ENCODE data around the gene WASHC3.

The WASHC3 gene

GRCh38 chr12:101981868-101982267, 79.9 kb downstream of the WASHC3 start:
- Histone ChIP-seq H3K36me3 (ENCODE audit: control insufficient read depth in 2 of 2, insufficient read depth in 2 of 2, low read length in 2 of 2) (no peaks in the 10 kb centered on the region), H3K4me3 (ENCODE audit: low read length in 2 of 2) (no peak overlapping the region), H3K27me3 (ENCODE audit: control insufficient read depth in 1 of 2, insufficient read depth in 2 of 2, low read length in 2 of 2) (no peaks in the 10 kb centered on the region), H3K9me3 (ENCODE audit: control insufficient read depth in 2 of 2, low read length in 2 of 2) (no peaks in the 10 kb centered on the region), H3K27ac (ENCODE audit: low read length) (no peak overlapping the region), H3K9ac (ENCODE audit: low read length in 2 of 2) (no peak overlapping the region), H3K4me1 (ENCODE audit: control insufficient read depth, insufficient read depth, low read length) (no peaks in the 10 kb centered on the region)

GRCh38 chr12:101968770-101969169, 93.0 kb downstream of the WASHC3 start:
- H3K27me3 ChIP-seq (ENCODE audit: control insufficient read depth in 1 of 2, insufficient read depth in 2 of 2, low read length in 2 of 2), result no peaks in the 10 kb centered on the region
- H3K27ac ChIP-seq (ENCODE audit: low read length), result no peak overlapping the region
- H3K4me1 ChIP-seq (ENCODE audit: control insufficient read depth, insufficient read depth, low read length), result no peaks in the 10 kb centered on the region
- no peak overlapping the region for H3K9ac ChIP-seq (ENCODE audit: low read length in 2 of 2)
- no peaks in the 10 kb centered on the region for H3K36me3 ChIP-seq (ENCODE audit: control insufficient read depth in 2 of 2, insufficient read depth in 2 of 2, low read length in 2 of 2)
- no peak overlapping the region for H3K4me3 ChIP-seq (ENCODE audit: low read length in 2 of 2)
- H3K9me3 ChIP-seq (ENCODE audit: control insufficient read depth in 2 of 2, low read length in 2 of 2), result no peaks in the 10 kb centered on the region

DNA sequence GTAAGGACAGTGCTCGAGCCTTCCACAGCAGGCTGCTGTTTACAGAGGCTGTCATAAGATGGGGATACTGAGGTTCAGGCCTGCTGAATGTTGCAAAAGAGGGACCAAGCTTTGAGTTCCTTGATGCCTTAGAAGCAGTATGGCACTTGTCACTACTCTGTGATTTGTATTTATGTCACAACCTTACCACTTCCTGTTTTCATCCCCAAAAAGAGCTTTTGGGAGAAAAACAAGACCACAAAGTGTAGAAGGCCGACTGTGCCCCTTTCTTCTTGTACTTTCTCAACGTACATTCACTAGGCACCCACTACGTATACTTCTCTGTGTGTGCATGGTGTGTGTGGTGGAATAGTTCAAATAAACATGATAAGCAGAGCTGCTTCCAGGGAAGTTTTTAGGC, 94.3 kb downstream of the WASHC3 start:
- H3K9ac ChIP-seq (ENCODE audit: low read length in 2 of 2), result no peak overlapping the region
- no peak overlapping the region for H3K27ac ChIP-seq (ENCODE audit: low read length)
- no peaks in the 10 kb centered on the region for H3K36me3 ChIP-seq (ENCODE audit: control insufficient read depth in 2 of 2, insufficient read depth in 2 of 2, low read length in 2 of 2)
- no peaks in the 10 kb centered on the region for H3K27me3 ChIP-seq (ENCODE audit: control insufficient read depth in 1 of 2, insufficient read depth in 2 of 2, low read length in 2 of 2)
- no peaks in the 10 kb centered on the region for H3K9me3 ChIP-seq (ENCODE audit: control insufficient read depth in 2 of 2, low read length in 2 of 2)
- H3K4me3 ChIP-seq (ENCODE audit: low read length in 2 of 2), result no peak overlapping the region
- no peaks in the 10 kb centered on the region for H3K4me1 ChIP-seq (ENCODE audit: control insufficient read depth, insufficient read depth, low read length)

DNA sequence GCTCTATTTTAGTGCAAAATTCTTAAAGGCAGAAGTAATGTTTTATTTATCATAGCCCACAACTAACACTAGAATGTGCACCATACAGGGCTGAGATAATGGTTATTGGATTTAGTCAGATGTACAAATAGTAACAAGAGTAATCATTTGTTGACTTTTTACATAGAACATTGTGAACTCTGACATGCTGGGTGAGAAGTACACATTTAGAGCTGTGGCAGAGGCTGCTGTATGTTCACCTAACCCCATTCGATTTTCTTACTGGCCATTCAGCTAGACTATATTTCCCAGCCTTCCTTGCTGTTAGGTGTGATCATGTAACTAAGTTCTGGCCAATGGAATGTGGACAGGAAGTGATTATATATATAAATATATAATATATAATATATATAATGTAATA, 95.3 kb downstream of the WASHC3 start:
- no peaks in the 10 kb centered on the region for H3K27me3 ChIP-seq (ENCODE audit: control insufficient read depth in 1 of 2, insufficient read depth in 2 of 2, low read length in 2 of 2)
- no peak overlapping the region for H3K27ac ChIP-seq (ENCODE audit: low read length)
- no peak overlapping the region for H3K9ac ChIP-seq (ENCODE audit: low read length in 2 of 2)
- no peaks in the 10 kb centered on the region for H3K36me3 ChIP-seq (ENCODE audit: control insufficient read depth in 2 of 2, insufficient read depth in 2 of 2, low read length in 2 of 2)
- H3K4me1 ChIP-seq (ENCODE audit: control insufficient read depth, insufficient read depth, low read length), result no peaks in the 10 kb centered on the region
- no peak overlapping the region for H3K4me3 ChIP-seq (ENCODE audit: low read length in 2 of 2)
- H3K9me3 ChIP-seq (ENCODE audit: control insufficient read depth in 2 of 2, low read length in 2 of 2), result no peaks in the 10 kb centered on the region

DNA sequence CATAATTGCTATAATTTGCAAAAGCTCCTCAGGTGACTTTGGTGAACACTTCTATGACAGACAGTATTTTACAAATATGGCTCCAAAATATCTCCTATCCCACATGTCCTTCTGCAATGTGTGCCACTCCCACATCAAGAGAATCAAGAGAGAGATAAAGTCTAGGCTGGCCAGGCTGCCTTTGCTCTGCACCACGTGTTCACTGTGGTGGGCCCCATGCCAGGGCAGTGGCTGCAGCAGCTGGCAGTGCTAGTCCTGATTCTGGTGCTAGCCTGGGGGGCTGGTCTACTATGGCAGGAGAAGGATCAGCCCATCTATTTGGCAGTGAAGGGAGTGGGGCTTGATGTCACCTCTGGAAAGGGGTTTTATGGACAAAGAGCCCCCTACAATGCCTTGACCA, 98.1 kb downstream of the WASHC3 start:
- H3K4me3 ChIP-seq (ENCODE audit: low read length in 2 of 2), result no peak overlapping the region
- no peaks in the 10 kb centered on the region for H3K36me3 ChIP-seq (ENCODE audit: control insufficient read depth in 2 of 2, insufficient read depth in 2 of 2, low read length in 2 of 2)
- H3K9ac ChIP-seq (ENCODE audit: low read length in 2 of 2), result no peak overlapping the region
- H3K4me1 ChIP-seq (ENCODE audit: control insufficient read depth, insufficient read depth, low read length), result no peaks in the 10 kb centered on the region
- peaks cover 0 to 6% of the 10 kb centered on the region in 2 donors for H3K9me3 ChIP-seq (ENCODE audit: control insufficient read depth in 2 of 2, low read length in 2 of 2)
- no peaks in the 10 kb centered on the region for H3K27me3 ChIP-seq (ENCODE audit: control insufficient read depth in 1 of 2, insufficient read depth in 2 of 2, low read length in 2 of 2)
- no peak overlapping the region for H3K27ac ChIP-seq (ENCODE audit: low read length)
